Mononuclear cell (primary cell): ENCODE results near the gene PPP1R14C. TPM values are rescaled to one million over a fixed set of nuclear protein-coding genes. Genes with fewer than 3 reads are reported as not detected.

Experiments used
- H3K27me3 ChIP-seq: 2 replicates; pipeline ENCODE4 v1.6.0; 2011; ENCODE audit warnings: low read length, control low read depth; ENCODE audit not compliant: insufficient read depth
- H3K4me1 ChIP-seq: 2 replicates; pipeline ENCODE4 v1.5.1; 2011; ENCODE audit warnings: mild to moderate bottlenecking, low read length, control low read depth; ENCODE audit not compliant: insufficient read depth
- H3K4me3 ChIP-seq: 2 replicates; pipeline ENCODE4 v1.5.1; 2011; ENCODE audit warnings: mild to moderate bottlenecking, low read length, moderate library complexity
- H3K9me3 ChIP-seq: 2 replicates; pipeline ENCODE4 v1.5.1; 2011; ENCODE audit warnings: low read depth, mild to moderate bottlenecking, control low read depth, low read length
- total RNA-seq: library from RNA; depleted of rRNA; stranded (reverse); fragments of >200 nt; gene quantifications from one replicate; pipeline ENCODE4 v1.2.3, GENCODE V29; 2012

Gene PPP1R14C
- total RNA-seq, 1 donor = 0.21 TPM

DNA sequence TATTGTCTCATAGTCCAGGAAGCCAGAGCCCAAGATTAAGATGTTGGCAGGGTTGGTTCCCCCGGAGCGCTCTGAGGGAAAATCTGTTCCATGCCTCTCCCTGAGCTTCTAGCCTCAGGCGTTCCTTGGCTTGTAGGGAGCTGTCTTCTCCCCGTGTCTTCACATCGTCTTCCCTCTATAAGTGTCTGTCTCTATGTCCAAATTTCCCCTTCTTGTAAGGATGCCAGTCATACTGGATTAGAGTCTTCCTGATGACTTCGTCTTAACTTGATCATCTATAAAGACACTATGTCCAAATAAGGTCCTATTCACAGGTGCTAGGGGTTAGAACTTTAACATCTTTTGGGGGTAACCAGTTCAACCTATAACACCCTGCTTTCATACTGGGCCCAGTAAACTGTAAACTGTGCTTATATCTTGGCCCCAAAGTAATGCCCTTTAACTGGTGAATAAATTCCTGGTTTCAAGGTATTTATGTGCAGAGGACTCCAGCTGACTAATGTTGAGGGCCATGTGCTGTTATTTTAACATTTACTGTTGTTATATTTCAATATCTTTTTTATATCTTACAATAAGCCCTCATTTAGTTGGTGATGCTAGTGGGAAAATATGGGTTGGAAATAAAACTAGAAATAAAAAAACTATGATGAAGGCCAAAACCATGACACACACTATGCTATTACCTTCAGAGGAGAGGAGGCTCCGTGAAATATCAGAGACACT, 124.3 kb downstream of the PPP1R14C start:
- H3K27me3 ChIP-seq = no peaks in the 10 kb centered on the region
- no peak overlapping the region for H3K4me3 ChIP-seq
- no peaks in the 10 kb centered on the region for H3K4me1 ChIP-seq
- H3K9me3 ChIP-seq = no peaks in the 10 kb centered on the region

DNA sequence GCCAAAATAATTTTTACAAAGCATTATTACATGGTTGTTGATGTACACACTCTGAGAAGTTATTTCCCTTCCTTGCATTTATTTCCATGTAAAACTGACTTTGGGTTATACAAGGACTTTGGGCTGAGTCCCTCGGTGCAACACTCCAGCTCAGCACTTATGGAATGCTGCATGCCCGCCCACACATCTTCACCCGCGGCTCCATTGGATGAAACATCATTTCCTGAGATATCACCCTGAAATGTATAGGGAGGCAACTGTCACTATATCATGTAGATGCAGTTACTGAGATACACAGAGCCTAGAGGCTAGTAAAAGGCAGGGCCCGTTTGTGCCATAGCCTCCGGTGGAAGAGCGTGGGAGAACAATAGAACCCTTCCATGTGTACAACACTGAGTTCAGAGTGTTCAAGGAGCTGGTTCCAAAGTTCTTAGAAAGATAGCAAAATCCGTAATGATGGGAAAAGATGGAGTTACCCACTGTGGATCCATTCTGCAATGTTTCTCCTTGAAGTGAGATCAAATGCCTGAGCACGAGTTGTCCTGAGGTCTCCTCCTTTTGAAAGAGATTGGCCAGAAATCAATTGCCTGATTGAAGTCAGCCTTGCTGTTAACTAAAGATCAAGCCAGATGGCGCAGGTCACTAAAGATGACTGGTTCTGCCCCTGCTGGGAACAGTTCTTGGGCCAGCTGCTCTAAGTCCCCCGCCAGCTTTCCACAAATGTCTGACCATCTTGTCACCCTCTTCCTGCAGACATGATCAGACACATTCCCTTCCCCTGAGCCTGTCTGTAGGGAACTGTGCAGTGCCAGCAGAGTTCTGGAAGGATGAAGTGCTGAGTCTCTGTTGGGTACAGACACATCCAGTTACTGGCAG, 125.1 kb downstream of the PPP1R14C start:
- no peak overlapping the region for H3K4me3 ChIP-seq
- H3K27me3 ChIP-seq = no peaks in the 10 kb centered on the region
- H3K4me1 ChIP-seq = no peaks in the 10 kb centered on the region
- no peaks in the 10 kb centered on the region for H3K9me3 ChIP-seq

DNA sequence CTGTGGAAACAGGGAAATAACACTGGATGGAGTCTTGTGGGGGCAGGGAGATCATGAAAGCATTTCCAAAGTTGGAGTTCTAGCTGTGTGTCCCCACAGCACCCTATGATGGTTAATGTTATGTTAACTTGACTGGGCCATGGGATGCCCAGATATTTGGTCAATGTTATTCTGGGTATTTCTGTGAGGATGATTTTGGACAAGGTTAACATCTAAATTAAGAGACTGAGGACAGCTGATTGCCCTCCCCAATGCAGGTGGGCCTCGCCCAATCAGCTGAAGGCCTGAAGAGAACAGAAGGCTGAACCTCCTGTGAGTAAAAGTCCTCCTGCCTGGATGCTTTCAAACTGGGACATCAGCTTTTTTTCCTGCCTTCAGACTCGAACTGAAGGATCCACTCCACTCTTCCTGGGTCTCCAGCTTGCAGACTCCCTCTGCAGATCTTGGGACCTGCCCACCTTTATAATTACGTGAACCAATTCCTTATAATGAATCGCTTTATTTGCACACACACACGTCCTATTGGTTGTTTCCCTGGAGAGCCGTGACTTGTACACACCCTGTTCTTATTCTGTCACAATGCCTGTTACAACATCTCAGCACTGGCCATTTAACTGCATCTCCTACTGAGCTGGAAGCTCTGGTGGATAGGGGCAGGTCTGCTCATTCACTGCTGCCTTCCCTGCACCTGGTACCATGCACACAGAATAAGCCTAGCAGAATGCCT, 126.4 kb downstream of the PPP1R14C start:
- Histone ChIP-seq H3K4me3 (no peak overlapping the region), H3K9me3 (no peaks in the 10 kb centered on the region), H3K27me3 (no peaks in the 10 kb centered on the region), H3K4me1 (no peaks in the 10 kb centered on the region)

DNA sequence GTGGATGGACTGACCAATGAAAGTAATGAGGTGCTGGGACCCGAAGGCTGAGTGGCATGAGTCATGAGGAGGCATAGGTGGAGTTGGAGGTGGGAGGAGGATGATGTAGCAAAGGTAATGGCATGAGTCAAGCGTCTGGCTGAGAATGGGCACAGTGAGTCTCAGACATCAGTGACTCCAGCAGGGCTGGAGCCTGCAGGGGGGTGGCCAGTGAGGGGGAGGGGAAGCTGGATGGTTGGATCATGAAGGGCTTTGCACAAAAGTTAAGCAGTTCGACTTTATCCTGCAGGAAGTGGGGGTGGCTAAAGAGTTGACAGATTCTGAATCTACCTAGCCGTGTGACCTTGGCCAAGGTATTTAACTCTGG, 127.0 kb downstream of the PPP1R14C start:
- no peak overlapping the region for H3K4me3 ChIP-seq
- no peaks in the 10 kb centered on the region for H3K4me1 ChIP-seq
- no peaks in the 10 kb centered on the region for H3K27me3 ChIP-seq
- no peaks in the 10 kb centered on the region for H3K9me3 ChIP-seq

DNA sequence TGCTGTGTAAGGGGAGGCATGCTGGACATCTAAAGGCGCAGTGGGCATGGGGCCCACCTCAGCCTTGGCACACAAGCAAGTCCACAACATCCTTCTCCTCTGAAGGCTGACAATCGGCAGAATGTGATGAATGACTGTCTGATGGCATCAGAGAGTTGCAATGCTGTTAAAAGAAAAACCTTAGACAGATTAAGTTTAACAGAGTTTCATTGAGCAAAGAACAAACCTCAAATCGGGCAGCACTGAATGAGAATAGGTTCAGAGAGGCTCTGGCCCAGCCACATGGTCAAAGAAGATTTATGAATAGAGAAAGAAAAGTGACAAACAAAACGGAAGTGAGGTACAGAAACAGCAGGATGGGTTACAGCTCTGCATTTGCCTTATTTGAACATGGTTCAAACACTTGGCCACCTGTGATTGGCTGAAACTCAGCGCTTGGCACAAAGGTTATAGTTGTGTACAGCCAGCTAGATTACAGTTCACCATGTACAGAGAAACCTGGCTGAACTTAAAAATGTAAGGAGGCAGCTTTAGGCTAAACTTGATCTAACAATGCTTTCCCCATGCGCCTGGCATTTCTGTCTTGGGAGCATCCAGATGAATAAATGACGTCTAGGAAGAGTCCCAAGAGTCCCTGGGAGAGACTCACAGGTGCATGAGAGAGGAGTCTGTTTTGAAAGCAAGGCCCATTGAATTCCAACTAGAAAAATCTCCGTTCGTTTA, 127.6 kb downstream of the PPP1R14C start:
- Histone ChIP-seq H3K4me1 (no peaks in the 10 kb centered on the region), H3K4me3 (no peak overlapping the region), H3K9me3 (no peaks in the 10 kb centered on the region), H3K27me3 (no peaks in the 10 kb centered on the region)

DNA sequence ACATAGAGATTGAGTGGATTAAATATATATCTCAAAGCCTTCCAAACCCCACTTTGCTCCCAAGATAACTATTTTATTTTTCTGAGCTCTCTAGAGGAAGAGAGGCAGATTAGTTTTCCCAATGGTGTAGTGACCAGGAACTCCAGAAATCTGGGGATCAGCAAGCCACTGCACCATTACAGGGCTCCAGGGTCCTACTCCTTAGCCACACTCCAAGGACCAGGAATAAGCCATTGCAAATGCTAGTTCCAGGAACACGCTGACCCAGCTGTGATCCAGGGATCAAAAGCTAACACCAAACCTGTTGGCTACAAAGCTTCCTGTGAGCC, 128.3 kb downstream of the PPP1R14C start:
- H3K4me3 ChIP-seq = no peak overlapping the region
- no peaks in the 10 kb centered on the region for H3K4me1 ChIP-seq
- H3K27me3 ChIP-seq = no peaks in the 10 kb centered on the region
- no peaks in the 10 kb centered on the region for H3K9me3 ChIP-seq

DNA sequence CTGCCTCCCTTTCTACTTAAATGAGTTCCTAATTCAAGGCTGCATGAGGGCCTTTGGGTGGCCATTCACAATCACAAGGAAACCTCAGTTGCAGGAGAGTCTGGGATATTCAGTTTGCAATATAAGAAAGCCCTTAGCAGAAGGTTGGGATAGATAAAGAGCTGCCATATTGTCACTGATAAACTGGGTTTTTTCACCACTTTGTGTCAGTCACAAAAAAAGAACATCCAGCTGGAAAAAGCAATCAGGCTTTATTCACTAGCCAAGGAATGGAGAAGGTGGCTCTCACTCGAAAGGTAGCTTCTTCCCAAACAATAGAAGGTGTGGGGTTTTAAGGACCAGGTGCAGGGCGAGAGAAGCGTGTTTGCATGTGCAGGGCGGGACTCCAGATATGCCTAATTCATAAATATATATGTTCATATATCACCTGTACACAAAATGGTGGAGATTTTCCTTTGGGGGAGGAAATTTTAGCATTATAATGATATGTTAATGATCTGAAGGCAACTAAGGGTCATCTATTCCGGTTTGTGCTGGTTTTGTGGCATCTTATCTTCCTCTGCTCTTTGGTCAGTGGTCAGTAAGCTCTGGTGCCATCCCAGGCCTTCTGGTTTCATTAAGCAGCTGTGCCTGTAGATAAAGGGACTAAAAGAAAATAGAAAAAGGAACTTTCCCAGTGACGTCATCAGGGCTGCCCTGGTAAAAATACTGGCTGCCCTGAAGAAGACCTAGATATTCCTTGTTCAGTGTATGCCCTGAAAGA, 128.8 kb downstream of the PPP1R14C start:
- H3K9me3 ChIP-seq = no peaks in the 10 kb centered on the region
- H3K27me3 ChIP-seq = no peaks in the 10 kb centered on the region
- H3K4me3 ChIP-seq = no peak overlapping the region
- no peaks in the 10 kb centered on the region for H3K4me1 ChIP-seq

DNA sequence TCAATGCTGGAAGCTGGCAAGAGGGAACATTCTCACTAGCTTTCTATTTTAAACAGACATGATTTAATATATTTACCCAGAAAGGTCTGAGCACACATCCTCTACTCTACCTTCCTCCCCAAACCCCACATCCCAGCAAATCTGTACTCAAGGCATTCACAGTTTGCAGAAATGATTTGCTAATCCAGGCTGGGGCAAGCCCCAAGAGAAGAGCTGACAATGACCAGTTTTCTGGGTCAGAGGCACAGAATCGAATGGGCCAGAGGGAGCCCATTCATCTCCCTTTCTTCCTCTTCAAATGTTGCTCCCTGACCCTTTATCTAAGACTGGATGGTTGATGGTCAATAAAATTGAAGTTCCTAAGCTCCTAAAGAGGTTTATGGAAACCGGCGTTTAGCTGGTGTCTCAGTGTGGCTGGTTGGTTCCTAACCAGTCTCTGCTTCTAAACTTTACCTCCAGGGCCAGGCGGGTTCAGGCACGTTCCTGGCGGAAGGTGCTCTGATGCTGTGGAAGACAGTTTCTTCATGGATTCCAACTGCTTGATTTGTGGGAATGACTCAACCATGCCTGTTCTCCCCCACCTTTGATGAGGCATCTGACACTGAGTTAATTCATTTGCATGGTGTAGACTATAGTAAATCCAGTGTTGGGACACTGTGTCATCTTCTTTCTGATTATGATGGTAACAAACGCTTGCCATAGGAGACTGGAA, 129.6 kb downstream of the PPP1R14C start:
- no peak overlapping the region for H3K4me3 ChIP-seq
- no peaks in the 10 kb centered on the region for H3K4me1 ChIP-seq
- H3K27me3 ChIP-seq = no peaks in the 10 kb centered on the region
- H3K9me3 ChIP-seq = no peaks in the 10 kb centered on the region

DNA sequence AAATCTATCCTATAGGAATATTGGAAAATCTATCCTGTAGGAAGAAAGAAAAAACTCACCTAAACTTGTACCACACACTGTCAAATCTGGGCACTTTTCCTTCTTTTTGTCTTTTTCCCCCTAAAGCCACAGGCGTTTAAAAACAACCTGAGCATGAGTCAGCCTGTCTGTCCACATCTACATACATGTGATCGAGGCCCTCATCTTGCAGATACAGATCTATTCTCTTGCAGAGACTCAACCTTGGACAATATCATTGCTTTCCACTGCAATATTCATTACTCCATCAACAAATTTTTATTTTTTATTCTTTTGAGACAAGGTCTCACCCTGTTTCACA, 130.1 kb downstream of the PPP1R14C start:
- Histone ChIP-seq H3K9me3 (no peaks in the 10 kb centered on the region), H3K4me1 (no peaks in the 10 kb centered on the region), H3K27me3 (no peaks in the 10 kb centered on the region), H3K4me3 (no peak overlapping the region)

DNA sequence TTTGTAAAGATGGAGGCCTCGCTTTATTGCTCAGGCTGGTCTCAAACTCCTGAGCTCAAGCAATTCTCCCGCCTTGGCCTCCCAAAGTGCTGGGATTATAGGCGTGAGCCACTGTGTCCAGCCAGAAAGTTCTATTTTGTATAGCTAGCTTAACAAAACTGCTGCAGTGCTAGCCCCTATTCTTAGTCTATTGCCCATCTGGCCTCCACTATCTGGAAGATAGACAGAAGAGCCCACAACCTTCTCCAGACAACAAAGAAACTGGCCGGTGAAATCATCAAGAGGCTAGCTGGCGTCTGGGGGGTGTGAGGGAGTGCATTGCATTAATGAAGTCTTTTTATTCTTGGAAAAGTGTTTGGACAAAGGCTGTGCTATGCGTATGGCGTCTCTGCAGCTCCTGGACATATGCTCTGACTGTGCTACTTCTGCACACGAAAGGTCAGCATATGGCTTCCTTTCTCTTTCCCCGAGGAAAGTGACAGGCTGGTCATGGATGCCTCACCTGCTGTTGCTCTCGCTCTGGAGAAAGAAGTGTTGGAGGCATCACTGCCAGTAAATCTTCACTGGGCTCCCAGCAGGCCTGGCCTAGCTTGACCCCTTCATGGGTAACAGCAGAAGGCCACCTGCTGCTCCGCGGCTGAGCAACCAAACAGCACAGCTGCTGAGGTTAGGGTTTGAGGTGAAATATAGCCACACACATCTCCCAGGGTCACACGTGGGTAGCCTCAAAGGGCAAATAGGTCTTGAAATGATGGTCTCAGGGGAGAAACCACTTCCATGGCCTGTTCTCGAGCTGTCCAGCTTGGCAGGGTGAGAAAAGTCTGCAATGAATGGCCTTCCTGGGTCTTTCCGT, 130.8 kb downstream of the PPP1R14C start:
- H3K9me3 ChIP-seq = no peaks in the 10 kb centered on the region
- H3K4me1 ChIP-seq = no peaks in the 10 kb centered on the region

DNA sequence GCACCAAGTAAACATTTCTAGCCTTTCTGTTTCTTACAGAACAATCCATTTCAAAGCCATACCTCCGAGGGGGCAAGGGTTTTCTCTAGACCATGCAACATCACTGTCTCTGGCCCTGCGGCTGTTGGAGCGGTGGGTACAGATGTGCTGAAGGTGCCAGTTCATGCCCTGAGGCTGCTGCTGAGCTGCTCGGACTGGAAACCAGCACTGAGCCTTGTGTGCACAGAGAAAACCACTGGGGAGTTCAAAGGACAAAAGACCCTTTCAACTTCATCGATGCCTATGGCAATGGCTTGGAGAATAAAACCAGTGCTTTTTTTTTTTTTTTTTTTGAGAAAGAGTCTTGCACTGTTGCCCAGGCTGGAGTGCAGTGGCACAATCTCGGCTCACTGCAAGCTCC, 132.6 kb downstream of the PPP1R14C start:
- Histone ChIP-seq H3K27me3 (peaks cover 3% of the 10 kb centered on the region), H3K4me3 (no peak overlapping the region)

More for the DNA sequence above, 130.8 kb downstream of the PPP1R14C start:
- no peak overlapping the region for H3K4me3 ChIP-seq
- H3K27me3 ChIP-seq = peaks cover 2% of the 10 kb centered on the region

DNA sequence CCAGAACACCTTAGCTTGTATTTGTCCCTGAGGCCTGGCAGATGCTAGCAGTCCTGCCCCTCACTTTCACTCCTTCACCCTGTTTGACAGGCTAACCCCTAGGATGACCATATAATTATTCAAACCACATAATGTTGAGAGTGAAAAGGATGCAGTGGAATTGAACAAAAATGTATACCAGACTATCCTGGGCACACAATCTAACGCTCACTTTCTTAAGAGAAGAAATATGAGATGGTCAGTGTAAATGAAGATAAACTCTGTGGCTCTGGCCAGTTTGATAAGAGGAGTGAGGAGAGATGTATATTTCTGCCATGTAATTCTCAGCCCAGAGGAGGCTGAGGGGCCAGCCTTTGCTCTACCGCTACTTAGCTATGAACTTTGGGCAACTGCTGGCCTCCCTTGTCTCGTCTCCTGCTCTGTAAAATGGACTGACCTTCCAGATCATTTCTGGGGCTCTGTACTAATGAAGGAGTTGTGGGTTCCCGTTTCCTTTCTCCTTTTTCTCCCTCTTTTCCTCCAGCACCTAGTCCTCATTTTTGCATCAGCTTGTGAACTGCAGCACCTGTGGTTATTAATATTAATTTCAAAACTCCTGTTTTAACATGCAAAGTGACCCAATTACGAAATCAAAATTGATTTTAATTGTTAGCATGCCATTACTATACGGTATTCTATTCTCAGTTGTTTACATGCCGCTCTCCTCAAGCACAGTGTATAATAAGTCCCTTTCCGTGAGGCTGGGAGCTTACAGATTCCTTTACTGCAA, 133.5 kb downstream of the PPP1R14C start:
- H3K4me3 ChIP-seq = no peak overlapping the region
- peaks cover 3% of the 10 kb centered on the region for H3K27me3 ChIP-seq
- no peaks in the 10 kb centered on the region for H3K9me3 ChIP-seq
- H3K4me1 ChIP-seq = no peaks in the 10 kb centered on the region

More for the DNA sequence above, 132.6 kb downstream of the PPP1R14C start:
- Histone ChIP-seq H3K9me3 (no peaks in the 10 kb centered on the region), H3K4me1 (no peaks in the 10 kb centered on the region)
